Activated T-helper 2 cell treated with anti-CD3 and anti-CD28 coated beads, Interferon-gamma antibody, Interleukin-2, Interleukin-4, amounts not matched to agents 10 μg/mL and 5 μg/mL and 100 μg/mL, durations not matched to agents 14 hours and 24 hours and 36 hours (primary cell): ENCODE results near the gene POLQ. TPM values are rescaled to one million over a fixed set of nuclear protein-coding genes. Genes with fewer than 3 reads are reported as not detected.
"Not testable (repeated sequence)": the region's sequence is repeated elsewhere in the genome, so short reads cannot be mapped to it uniquely, and the experiment has no call there.

Experiments
- DNase-seq: peaks from one replicate; pipeline ENCODE4 v3.0.0; 2021; ENCODE audit warnings: low spot score
- H3K27ac Mint-ChIP-seq: one replicate; pipeline ENCODE4 v1.8.0; 2021; ENCODE audit warnings: mixed read lengths
- H3K27me3 Mint-ChIP-seq: one replicate; pipeline ENCODE4 v1.8.0; 2021; ENCODE audit warnings: low read depth, mixed read lengths
- H3K36me3 Mint-ChIP-seq: one replicate; pipeline ENCODE4 v1.8.0; 2021; ENCODE audit warnings: low read depth, mixed read lengths
- H3K4me1 Mint-ChIP-seq: one replicate; pipeline ENCODE4 v1.8.0; 2021; ENCODE audit warnings: low read depth, mixed read lengths
- H3K4me3 Mint-ChIP-seq: one replicate; pipeline ENCODE4 v1.8.0; 2021; ENCODE audit warnings: low read depth, mild to moderate bottlenecking, moderate library complexity, mixed read lengths
- H3K9me3 Mint-ChIP-seq: one replicate; pipeline ENCODE4 v1.8.0; 2021; ENCODE audit warnings: mixed read lengths
- intact Hi-C: fragments of 100-400 bp; cut with micrococcal nuclease; formaldehyde crosslinking; loops from one replicate; pipeline ENCODE4 v1.15.1; 2023
- total RNA-seq: library from RNA; stranded (reverse); gene quantifications from 2 replicates; pipeline ENCODE4 v1.2.3, GENCODE V29; 2022

POLQ gene
- 23.8 and 24.0 TPM in 2 replicates for total RNA-seq

DNA sequence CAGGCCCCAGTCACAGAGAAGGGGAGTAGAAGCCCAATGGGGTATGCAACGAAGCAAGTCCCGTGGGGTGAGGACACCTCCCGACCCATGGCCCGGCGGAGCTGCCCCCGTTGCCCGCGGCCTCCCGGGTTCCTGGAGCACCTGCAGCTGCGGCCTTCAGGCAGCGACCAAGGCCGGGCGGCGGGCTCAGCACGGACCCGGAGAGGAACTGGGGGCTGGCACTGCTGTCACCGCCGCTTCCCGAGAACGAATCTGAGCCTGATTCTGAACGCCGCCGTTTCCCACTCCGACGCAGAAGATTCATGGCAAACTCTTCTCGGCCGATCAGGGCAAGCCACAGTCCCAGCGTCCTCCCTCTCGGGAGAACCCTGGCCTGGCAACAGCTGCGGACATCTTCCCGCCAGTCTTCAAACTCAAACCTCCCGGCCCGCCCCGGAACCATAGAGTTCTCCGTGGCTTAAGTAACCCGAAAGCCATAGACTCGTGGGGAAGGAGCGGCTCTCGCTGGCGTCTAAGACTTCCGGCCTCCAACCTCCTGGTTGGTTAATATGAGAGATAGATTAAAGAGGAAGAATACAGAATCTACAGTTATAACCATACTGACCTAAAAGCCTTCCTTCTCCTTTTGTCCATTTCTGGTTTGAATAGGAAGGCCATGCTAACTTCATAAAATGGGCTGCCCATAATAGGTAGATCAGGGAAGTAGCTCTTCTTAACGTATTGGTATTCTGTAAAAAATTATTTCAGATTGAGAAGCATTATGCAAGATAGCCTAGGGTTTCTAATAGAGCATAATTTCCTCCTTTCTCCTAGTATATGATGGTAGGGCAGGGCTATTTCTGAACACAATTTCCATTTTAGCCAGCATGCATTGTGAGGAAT, at the start of gene POLQ:
TSS of gene POLQ (minus strand) at position 415 of the 882 bp plus-strand sequence. CDS start at position 304, 111 bp downstream.
- Mint-ChIP-seq H3K4me1 (peaks cover 30% of the 10 kb centered on the region), H3K27ac (peak within 1 kb of the TSS; percentile 93), H3K36me3 (peaks cover 25% of the 10 kb centered on the region), H3K27me3 (no peaks in the 10 kb centered on the region), H3K4me3 (peak within 1 kb of the TSS; percentile 91), H3K9me3 (no peaks in the 10 kb centered on the region)
- intact Hi-C loops, result loop anchor here (1.0 to 10.0 kb wide), 13 partner anchors 115 to 1482 kb away; partner anchors contain the start of genes EAF2, GOLGB1, HCLS1 and HSPBAP1
- peak; percentile 84 for DNase-seq

DNA sequence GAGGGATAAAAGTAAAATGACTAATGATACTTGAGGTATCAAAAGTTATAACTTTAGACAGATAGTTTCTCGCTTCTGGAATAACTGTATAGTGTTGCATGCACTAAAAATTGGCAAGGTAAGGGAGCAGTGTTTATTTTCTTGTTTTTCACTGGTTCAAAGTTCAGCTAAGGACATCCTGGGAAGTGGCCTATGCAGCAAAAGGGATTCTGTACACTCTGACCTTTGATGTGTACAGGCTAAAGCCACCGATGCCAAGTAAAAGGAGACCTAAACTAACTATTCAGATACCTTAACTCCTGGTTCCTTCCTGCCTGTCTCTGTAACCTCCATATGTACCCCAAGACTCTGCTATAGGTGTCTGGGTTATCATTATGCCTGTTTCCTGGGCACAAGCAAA, 49.1 kb upstream of the POLQ start:
- DNase-seq, result no peak
- Mint-ChIP-seq H3K36me3 (no peaks in the 10 kb centered on the region), H3K9me3 (no peaks in the 10 kb centered on the region), H3K4me1 (no peaks in the 10 kb centered on the region), H3K27me3 (peaks cover 12% of the 10 kb centered on the region), H3K27ac (no peak overlapping the region), H3K4me3 (no peak overlapping the region)
- intact Hi-C loops, result no loop called here

DNA sequence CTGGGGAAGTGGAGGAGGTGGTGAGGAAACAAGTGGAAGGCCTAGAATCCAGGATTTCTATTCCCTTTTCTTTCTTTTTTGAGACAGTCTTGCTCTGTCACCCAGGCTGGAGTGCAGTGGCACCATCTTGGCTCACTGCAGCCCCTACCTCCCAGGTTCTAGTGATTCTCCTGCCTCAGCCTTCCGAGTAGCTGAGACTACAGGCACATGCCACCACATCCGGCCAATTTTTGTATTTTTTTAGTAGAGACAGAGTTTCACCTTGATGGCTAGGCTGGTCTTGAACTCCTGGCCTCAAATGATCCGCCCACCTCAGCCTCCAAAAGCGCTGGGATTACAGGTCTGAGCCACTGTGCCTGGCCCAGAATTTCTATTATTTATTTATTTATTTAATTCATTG, 48.0 kb upstream of the POLQ start:
- H3K36me3 Mint-ChIP-seq, H3K27ac Mint-ChIP-seq, intact Hi-C loops, H3K4me1 Mint-ChIP-seq, H3K9me3 Mint-ChIP-seq, DNase-seq, H3K4me3 Mint-ChIP-seq: not testable (repeated sequence)
- peaks cover 15% of the 10 kb centered on the region for H3K27me3 Mint-ChIP-seq

DNA sequence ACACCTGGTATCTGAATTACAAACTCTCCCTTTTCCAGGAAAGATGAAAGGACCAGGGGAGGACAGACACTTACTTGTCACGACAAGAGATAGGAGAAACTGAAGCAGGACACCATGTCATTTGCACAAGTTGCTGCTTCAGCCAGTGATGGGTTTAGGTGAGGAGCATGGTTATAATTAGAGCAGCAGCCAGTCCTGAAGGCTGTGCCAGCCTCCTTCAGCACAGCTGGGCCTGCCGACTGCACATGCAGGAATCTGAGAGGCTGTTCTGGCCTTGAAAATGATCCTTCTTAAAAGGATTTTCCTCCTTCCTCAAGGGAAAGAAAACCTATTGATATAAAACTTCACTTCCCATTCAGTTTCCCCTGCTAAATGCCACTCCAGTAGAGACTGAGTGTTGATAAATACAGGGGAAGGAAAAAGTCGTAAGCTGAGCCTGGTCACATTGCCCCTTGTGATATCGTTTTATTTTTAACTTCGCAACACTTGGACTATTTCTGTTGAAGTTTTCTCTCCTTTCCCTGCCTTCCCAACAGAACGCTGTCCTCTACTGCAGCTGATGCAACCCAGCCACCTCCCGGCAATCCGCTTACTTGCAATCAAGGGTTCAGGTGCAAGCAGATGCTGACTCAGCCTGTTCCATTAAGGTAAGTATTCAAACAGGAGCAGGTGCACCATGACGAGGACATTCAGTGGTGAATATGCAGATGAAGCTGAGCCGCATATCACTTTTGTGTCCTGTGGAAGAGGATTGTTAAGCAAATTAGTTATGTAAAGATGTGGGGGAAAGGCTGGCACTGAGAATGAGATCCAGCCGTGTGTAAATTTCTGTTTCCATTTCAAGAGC, 47.3 kb upstream of the POLQ start, which contains the start of gene FBXO40:
TSS of gene FBXO40 (plus strand) at position 524 of the 847 bp plus-strand sequence. CDS start 27,197 bp downstream, outside the sequence.
- H3K4me3 Mint-ChIP-seq, result no peak within 1 kb of the TSS
- H3K27me3 Mint-ChIP-seq, result peaks cover 15% of the 10 kb centered on the region
- H3K36me3 Mint-ChIP-seq, result no peaks in the 10 kb centered on the region
- no peaks in the 10 kb centered on the region for H3K4me1 Mint-ChIP-seq
- H3K27ac Mint-ChIP-seq, result no peak within 1 kb of the TSS
- H3K9me3 Mint-ChIP-seq, result no peaks in the 10 kb centered on the region
- no peak for DNase-seq
- intact Hi-C loops, result no loop called here

DNA sequence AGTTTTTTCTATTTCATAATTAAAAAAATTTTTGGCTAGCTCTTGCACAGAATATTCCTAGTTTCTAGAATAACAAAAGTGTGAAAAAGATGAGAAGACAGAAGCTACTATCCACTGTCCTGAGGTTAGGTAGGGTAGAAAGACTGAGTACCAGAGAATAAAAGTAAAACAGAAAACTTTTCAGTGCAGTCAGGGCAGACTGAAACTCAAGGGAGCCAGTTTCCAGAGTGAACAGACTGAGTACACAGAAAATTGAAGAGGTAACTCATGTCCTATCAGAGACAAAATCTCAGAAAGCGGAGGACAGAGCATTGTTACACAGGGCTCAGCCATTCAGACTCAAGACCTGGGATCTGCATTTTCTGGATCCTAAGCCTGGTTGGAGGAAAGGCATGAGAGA, 38.6 kb upstream of the POLQ start:
- no peak for DNase-seq
- Mint-ChIP-seq H3K4me1 (no peaks in the 10 kb centered on the region), H3K4me3 (no peak overlapping the region), H3K36me3 (no peaks in the 10 kb centered on the region), H3K9me3 (no peaks in the 10 kb centered on the region), H3K27me3 (peaks cover 7% of the 10 kb centered on the region), H3K27ac (no peak overlapping the region)
- intact Hi-C loops, result no loop called here

DNA sequence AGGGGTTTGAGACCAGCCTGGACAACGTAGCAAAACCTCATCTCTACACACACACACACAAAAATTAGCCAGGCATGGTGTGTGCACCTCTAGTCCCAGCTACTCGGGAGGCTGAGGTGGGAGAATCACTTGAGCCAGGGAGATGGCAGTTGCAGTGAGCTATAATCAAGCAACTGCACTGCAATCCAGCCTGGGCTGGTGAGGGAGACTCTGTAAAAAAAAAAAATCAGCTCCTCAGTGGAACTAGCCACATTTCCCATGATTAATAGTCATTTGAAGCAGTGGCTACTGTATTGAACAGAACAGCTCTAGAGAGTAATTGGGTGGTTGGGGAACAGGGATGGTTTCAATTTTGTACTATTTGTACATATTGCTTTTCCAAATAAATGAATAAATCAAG, 35.9 kb upstream of the POLQ start:
- Mint-ChIP-seq H3K27ac (no peak overlapping the region), H3K9me3 (no peaks in the 10 kb centered on the region), H3K36me3 (no peaks in the 10 kb centered on the region), H3K27me3 (peaks cover 7% of the 10 kb centered on the region), H3K4me3 (no peak overlapping the region), H3K4me1 (no peaks in the 10 kb centered on the region)
- no peak for DNase-seq
- intact Hi-C loops, result no loop called here

DNA sequence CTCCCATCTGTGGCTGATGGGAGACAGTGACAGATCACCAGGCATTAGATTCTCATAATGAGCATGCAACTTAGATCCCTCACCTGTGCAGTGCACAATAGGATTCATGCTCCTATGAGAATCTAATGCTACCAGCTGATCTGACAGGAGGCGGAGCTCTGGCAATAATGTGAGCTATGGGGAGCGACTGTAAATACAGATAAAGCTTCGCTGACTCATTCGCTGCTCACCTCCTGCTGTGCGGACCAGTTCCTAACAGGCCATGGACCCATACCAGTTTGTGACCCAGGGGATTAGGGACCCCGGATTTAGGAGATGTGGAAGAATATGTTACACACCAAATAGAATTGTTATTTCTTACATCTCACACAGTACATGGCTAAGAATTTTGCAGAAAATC, 28.7 kb upstream of the POLQ start:
- Mint-ChIP-seq H3K4me3 (no peak overlapping the region), H3K27ac (no peak overlapping the region), H3K9me3 (no peaks in the 10 kb centered on the region), H3K36me3 (no peaks in the 10 kb centered on the region), H3K4me1 (no peaks in the 10 kb centered on the region), H3K27me3 (peaks cover 13% of the 10 kb centered on the region)
- intact Hi-C loops, result no loop called here
- no peak for DNase-seq

DNA sequence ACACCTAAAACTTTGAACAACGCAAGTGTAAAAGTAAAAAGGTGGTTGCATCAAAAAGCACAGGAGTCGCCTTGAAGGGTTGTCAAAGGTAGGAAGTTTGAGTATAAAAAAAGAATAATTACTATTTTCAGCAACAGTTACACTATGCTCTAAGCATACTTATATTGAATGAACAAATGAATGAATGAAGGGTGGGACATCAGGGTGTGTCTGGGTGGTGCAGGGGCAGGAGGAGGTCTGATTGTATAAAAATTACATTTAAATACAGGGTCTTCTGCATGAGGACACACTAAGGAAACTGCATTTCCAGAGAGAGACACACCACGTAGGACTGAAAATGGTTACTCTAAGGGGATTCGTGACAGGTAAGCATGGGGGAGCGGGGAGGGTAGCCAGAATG, 21.9 kb upstream of the POLQ start, which contains the start of gene ARGFX:
TSS of gene ARGFX (plus strand) at position 301 of the 400 bp plus-strand sequence. CDS start 2,765 bp downstream, outside the sequence.
- Mint-ChIP-seq H3K4me3 (no peak within 1 kb of the TSS), H3K36me3 (no peaks in the 10 kb centered on the region), H3K27me3 (peaks cover 7% of the 10 kb centered on the region), H3K9me3 (no peaks in the 10 kb centered on the region), H3K27ac (no peak within 1 kb of the TSS), H3K4me1 (no peaks in the 10 kb centered on the region)
- intact Hi-C loops, result no loop called here
- DNase-seq, result no peak

DNA sequence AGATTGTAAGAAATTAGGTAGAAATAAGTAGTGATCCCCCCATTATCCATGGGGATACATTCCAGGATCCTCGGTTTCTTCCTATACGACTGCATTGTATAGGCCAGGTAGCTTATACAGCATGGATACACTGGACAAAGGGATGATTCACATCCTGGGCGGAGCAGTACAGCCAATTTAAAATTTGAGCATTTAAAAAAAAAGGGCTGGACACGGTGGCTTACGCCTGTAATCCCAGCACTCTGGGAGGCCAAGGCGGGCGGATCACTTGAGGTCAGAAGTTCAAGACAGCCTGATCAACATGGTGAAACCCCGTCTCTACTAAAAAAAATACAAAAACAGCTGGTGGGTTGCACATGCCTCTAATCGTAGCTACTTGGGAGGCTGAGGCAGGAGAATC, 21.0 kb upstream of the POLQ start:
- intact Hi-C loops, result no loop called here

DNA sequence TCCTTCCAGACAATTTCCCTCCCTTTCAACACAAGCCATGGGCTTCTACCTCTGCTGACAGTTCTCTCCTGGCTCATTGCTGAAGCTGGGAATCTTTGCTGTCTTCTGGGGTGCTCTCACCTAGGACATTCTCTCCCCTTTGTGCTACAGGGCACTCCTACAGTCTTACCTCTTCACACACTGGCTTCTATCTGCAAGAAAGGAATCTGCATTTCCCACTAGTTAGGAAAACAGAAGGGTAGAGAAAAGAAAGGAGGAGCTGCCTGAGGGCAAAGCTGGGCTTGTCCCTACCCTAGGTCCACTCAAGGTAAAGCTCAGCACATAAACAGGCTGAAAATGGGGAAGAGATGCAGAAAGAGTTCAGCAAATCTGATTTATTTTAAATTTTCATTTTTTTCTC, 16.4 kb upstream of the POLQ start:
- no peak overlapping the region for H3K27ac Mint-ChIP-seq
- no peaks in the 10 kb centered on the region for H3K36me3 Mint-ChIP-seq
- peaks cover 1% of the 10 kb centered on the region for H3K4me1 Mint-ChIP-seq
- intact Hi-C loops, result no loop called here
- H3K9me3 Mint-ChIP-seq, result no peaks in the 10 kb centered on the region
- H3K27me3 Mint-ChIP-seq, result peaks cover 6% of the 10 kb centered on the region
- H3K4me3 Mint-ChIP-seq, result no peak overlapping the region
- no peak for DNase-seq

More for the DNA sequence above, 21.0 kb upstream of the POLQ start:
- Mint-ChIP-seq H3K9me3 (no peaks in the 10 kb centered on the region), H3K4me1 (no peaks in the 10 kb centered on the region), H3K27me3 (peaks cover 7% of the 10 kb centered on the region), H3K36me3 (no peaks in the 10 kb centered on the region), H3K27ac (no peak overlapping the region), H3K4me3 (no peak overlapping the region)
- no peak for DNase-seq

DNA sequence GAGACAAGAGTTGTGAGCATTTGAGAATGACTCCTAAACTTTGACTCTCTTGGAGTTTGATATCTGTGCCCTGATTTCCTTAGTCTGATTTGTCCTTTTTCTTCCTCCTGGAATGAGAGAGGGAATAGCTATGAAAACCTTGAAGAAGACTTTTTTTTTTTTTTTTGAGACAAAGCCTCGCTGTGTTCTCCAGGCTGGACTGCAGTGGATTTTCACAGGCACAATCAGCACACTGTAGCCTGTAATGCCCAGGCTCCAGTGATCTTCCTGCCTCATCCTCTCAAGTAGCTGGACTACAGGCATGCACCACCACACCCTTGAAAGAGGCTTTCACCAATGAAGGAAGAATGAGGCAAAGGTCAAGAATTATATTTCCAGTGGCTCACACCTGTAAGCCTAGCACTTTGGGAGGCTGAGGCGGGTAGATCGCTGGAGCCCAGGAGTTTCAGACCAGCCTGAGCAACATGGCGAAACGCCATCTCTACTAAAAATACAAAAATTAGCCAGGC, 11.7 kb upstream of the POLQ start:
- Mint-ChIP-seq H3K9me3 (no peaks in the 10 kb centered on the region), H3K4me1 (peaks cover 1% of the 10 kb centered on the region), H3K36me3 (no peaks in the 10 kb centered on the region), H3K27me3 (peaks cover 6% of the 10 kb centered on the region), H3K27ac (no peak overlapping the region), H3K4me3 (no peak overlapping the region)
- intact Hi-C loops, result no loop called here
- no peak for DNase-seq

DNA sequence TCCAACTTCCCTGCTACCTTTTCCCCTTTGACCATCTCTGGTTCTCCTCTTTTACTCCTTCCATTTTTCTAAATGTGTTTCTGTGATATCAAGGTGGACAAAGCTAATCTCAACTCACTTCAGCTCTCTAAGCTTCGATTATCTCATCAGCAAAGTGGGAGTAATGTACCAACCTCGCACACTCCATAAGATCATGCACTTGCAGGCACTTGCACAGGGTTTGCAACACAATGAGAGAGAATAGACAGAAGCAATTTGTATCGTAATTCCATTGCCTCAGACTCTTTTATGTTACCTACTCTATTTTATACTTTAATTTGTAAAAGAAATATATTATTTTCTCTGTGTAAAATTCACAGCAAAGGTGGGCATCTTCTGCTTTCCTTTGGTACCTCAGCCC, 7.0 kb upstream of the POLQ start:
- no peak for DNase-seq
- H3K9me3 Mint-ChIP-seq, result no peaks in the 10 kb centered on the region
- intact Hi-C loops, result no loop called here
- no peak overlapping the region for H3K4me3 Mint-ChIP-seq
- no peak overlapping the region for H3K27ac Mint-ChIP-seq
- no peaks in the 10 kb centered on the region for H3K4me1 Mint-ChIP-seq
- no peaks in the 10 kb centered on the region for H3K36me3 Mint-ChIP-seq
- H3K27me3 Mint-ChIP-seq, result peaks cover 1% of the 10 kb centered on the region
